GM12875 (cell line): Measurements from ENCODE around the gene EVA1C.
"Not testable (repeated sequence)": the region's sequence is repeated elsewhere in the genome, so short reads cannot be mapped to it uniquely, and the experiment has no call there.

ENCODE experiments used
- H3K4me3 ChIP-seq: one replicate; pipeline ENCODE4 v1.5.1; 2011; ENCODE audit warnings: low read depth, low read length, control low read depth
- CTCF ChIP-seq: IDR thresholded peaks from 2 replicates; pipeline ENCODE4 v1.5.1; 2011; ENCODE audit warnings: low read depth, mild to moderate bottlenecking, control low read depth, inconsistent platforms, low read length, moderate library complexity, borderline replicate concordance; ENCODE audit not compliant: insufficient read depth

The EVA1C gene

GRCh38 chr21:32533053-32533452 lies 120.5 kb downstream of the EVA1C start:
- TF ChIP-seq CTCF: no peak
- H3K4me3 ChIP-seq: no peak overlapping the region

DNA sequence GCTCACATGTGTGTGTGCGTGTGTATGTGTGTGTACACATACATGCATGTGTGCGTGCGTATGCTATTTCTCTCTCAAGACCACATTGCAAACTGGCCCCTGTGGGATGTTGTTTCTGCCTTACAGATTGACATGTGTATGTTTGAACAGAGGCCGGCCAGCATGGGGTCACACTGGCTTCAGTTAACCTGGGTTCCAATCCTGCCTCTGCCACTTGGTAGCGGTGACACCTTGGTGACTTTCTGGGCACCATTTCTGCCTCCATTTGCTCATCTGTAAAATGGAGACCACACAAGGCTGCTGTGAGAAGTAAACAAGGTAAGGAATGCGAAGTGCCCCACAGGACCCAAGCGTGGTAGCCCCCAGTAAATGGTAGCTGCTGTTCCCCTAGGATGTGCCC lies 121.1 kb downstream of the EVA1C start:
- no peak for TF ChIP-seq CTCF
- no peak overlapping the region for H3K4me3 ChIP-seq

GRCh38 chr21:32534113-32534512 lies 121.6 kb downstream of the EVA1C start:
- no peak for TF ChIP-seq CTCF

GRCh38 chr21:32535612-32536011 lies 123.1 kb downstream of the EVA1C start:
- TF ChIP-seq CTCF: no peak
- no peak overlapping the region for H3K4me3 ChIP-seq

More at GRCh38 chr21:32534113-32534512, 121.6 kb downstream of the EVA1C start:
- H3K4me3 ChIP-seq: no peak overlapping the region

GRCh38 chr21:32537569-32537881 lies 125.0 kb downstream of the EVA1C start:
- no peak overlapping the region for H3K4me3 ChIP-seq
- no peak for TF ChIP-seq CTCF

GRCh38 chr21:32538147-32538792 lies 125.8 kb downstream of the EVA1C start:
- no peak overlapping the region for H3K4me3 ChIP-seq
- TF ChIP-seq CTCF: no peak

DNA sequence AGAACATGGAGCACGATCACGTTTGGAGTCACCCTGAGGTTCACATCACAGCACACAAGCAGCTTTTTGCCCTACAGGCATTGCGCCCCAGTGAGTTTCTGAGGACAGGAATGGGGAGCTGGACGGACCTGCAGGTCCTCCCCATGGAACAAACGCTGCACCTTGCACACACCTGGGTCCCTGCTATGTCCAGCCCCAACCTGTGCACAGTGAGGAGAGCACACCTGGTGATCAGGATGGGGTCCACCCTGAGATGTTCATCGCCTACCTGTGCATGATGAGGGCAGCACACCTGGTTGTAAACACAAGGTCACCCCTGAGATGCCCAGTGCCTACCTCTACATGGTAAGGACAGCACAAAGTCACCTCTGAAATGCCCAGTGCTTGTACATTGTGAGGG lies 126.9 kb downstream of the EVA1C start:
- no peak for TF ChIP-seq CTCF
- H3K4me3 ChIP-seq: no peak overlapping the region

DNA sequence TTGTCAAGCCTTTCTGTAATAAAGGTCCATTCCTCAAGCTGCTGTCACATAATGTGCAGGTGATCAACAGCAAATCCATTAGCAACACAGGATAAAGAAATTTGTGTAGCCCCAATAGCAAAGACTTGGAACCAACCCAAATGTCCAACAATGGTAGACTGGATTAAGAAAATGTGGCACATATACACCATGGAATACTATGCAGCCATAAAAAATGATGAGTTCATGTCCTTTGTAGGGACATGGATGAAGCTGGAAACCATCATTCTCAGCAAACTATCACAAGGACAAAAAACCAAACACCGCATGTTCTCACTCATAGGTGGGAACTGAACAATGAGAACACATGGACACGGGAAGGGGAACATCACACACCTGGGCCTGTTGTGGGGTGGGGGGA lies 130.6 kb downstream of the EVA1C start:
- H3K4me3 ChIP-seq: not testable (repeated sequence)
